ENCODE data around the gene CASK.

The CASK gene

GRCh38 chrX:41827886-41828285, 95.5 kb downstream of the CASK start:
- no peak for DNase-seq (ENCODE audit: low read depth)

- no peak for DNase-seq (ENCODE audit: low read depth)
These were observed 97.6 kb downstream of the CASK start for GRCh38 chrX:41825796-41826195.

DNA sequence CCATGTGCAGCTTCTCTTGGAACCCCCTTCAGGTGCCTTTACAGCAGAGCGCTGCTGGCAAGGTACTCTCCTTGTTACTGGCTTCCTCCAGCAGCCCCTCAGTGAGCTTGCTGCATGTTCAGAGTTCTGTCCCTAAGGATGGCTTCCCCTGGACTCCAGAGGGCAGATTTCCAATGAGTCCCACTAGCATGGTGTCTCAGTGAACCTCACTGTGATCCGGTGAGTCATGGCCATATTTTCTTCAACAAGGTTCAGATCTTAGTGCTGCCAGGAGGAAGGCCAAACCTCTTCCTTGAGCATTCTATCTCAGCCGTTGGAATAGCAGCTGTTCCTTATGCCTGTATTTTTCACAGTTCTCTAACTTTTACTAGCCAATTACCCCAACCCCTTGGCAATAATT, 98.8 kb downstream of the CASK start:
- no peak for DNase-seq (ENCODE audit: low read depth)

- no peak for DNase-seq (ENCODE audit: low read depth)
These were observed 100.0 kb downstream of the CASK start for GRCh38 chrX:41823402-41823801.

GRCh38 chrX:41822892-41823291, 100.5 kb downstream of the CASK start:
- DNase-seq (ENCODE audit: low read depth): no peak

DNA sequence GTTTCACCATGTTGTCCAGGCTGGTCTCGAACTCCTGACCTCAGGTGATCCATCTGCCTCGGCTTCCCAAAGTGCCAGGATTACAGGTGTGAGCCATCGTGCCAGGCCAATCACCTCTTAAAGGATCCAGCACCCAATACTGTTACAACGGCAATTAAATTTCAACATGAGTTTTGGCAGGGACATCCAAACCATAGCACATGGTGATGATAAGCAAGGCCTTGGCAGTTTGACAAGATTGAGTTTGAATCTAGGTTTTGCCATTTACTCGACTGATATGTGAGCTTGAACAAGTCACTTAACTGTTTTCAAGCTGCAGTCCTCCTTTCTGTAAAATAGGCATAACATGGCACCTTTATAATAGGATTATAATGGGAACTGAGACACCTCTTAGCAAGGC, 115.3 kb downstream of the CASK start:
- DNase-seq (ENCODE audit: low read depth): no peak

GRCh38 chrX:41802958-41803357, 120.4 kb downstream of the CASK start:
- DNase-seq (ENCODE audit: low read depth): no peak

DNA sequence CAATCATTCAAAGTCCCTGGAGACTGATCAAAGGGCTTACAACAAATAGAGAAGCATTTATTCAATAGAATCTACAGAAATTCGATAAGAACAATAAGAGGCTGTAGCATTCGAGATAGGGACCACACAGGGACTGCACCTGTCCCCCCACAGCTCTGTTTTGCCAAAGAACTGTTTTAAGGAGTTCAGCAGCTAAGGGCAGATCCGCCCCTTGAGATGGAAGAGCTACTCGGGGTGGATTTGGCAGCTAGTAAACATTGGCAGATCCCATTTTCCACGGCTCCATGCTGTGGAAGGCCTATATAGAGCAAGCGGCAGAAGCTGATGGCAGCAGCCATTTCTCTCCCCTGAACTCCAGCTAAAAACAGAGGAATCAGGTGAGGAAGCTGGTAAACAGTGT, 123.7 kb downstream of the CASK start:
- no peak for DNase-seq (ENCODE audit: low read depth)

DNA sequence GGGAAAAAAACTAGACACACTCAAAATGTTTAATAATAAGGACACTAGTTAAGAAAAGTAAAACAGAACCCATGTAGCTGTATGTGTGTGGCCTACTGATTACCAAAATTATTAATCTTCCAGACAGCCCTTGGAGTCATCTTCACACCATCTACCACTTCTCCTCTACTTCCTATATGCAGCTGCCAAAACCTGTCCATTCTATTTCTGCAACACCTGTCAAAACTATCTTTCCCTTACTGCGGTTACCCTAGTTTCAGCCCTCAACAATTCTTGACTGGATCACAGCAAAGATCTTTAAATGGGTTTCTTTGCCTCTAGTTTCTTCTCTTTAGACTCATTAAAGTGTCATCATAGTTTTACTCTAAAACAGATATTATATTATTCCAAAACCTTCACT, 126.8 kb downstream of the CASK start:
- no peak for DNase-seq (ENCODE audit: low read depth)

- DNase-seq (ENCODE audit: low read depth): no peak
These were observed 127.3 kb downstream of the CASK start for GRCh38 chrX:41796046-41796445.

DNA sequence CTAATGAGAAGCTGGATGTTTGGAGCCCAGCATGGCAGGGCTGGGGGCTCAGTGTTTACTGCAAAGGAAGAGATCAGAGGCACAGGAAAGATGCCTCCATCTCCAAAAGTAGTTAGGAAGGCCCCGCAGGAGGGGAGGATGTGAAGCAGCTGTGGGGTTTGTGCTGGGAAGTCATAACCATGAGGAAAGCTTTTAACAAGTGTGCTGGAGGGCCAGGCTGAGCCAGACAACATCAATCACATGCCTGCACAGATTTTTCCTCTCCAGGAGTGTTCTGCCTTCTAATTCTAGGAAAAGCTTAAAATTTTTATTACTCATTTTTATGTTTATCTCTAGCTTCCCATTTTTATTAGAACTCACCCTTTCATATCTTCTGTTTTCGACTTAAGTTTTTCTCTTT, 134.0 kb downstream of the CASK start:
- no peak for DNase-seq (ENCODE audit: low read depth)

DNA sequence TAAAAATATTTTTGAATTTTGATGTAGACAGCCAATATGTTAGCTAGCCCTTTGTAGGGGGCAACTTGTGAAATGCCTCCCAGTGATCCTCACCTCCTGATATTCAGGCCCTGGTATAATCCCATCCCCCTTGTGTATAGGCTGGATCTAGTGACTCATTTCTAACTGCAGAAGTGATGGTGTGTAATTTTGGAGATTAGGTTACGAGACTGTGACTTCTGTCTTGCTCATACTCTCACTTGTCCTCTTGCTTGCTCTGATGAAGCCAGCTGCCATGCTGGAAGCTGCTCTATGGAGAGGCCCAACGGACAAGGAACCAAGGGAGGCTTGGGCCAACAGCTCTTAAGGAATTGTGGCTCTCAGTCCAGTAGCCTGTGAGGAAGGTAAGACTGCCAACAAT, 137.7 kb downstream of the CASK start:
- DNase-seq (ENCODE audit: low read depth): no peak

DNA sequence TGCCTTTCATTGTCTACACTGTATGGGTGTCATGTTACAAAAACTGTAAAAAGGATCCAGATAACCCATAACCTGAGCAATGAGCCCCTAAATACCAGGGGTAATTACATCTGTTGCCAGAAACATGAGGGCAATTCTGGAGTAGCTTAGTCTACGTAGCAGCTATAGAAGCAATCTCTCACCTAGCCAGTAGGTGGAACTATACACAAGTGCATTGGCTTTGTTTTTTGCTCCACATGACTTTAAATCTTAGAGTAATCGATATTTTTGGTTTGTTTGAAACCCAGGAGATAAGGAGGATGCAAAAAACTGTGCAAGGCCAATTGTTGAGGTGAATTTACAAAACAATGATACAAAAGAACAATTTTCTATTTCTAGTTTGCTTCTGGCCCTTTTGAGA, 141.9 kb downstream of the CASK start:
- no peak for DNase-seq (ENCODE audit: low read depth)

DNA sequence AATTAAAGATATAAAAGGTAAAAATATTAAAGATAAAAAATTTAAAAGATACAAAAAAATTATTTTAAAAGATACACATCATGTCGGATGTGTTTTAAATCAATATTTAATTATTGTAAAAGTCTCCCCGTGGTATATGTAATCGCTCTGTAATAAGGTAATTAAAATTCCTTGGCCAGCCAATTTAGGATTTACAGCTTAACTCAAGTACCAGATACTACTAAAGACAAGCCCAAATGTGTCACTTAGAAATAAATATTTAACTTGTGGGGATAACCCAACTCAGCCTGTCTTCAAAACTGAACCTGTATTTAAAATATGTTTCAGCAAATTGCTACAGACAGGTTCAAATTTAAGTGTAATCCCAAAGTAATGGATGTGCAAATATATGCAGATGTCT, 143.4 kb downstream of the CASK start:
- DNase-seq (ENCODE audit: low read depth): no peak

GRCh38 chrX:41779030-41779564, 144.3 kb downstream of the CASK start:
- no peak for DNase-seq (ENCODE audit: low read depth)

DNA sequence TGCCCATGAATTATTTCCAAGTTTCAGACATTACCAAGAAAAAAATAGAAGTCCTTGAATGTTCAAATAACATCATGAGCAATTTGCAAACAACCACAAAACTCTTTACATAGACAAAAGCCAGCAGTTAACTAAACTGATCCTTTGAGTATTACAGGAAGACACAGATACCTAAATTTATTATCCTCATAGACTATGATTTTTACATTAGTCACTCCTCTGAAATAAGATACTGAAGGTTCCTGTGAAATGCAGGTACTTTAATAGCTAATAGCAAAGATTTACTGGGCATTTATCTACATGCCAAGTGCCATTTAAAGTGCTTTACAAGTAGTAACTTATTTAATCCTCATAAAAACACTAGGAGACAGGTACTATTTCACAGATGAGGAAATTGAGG, 161.7 kb downstream of the CASK start:
- no peak for DNase-seq (ENCODE audit: low read depth)

DNA sequence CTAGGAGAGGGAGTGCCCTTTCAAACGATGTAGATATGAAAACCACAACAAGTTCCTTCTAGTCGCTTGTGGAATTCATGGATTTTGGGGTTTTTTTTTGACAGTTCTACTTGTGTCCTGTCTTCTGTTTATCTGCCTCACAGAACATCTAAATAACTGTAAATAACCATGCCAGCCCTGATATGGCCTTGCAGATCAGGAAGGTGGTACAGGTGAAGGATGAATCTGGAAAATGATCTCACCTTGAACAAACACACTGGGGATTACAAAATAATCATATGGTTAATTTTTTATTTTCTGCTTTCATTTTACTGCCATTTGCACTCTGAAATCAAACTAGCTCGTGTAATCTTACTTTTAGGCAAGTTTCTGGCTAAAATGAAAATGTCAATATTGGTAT, 162.2 kb downstream of the CASK start:
- no peak for DNase-seq (ENCODE audit: low read depth)

- DNase-seq (ENCODE audit: low read depth): no peak
These were observed 163.5 kb downstream of the CASK start for GRCh38 chrX:41759817-41760216.

DNA sequence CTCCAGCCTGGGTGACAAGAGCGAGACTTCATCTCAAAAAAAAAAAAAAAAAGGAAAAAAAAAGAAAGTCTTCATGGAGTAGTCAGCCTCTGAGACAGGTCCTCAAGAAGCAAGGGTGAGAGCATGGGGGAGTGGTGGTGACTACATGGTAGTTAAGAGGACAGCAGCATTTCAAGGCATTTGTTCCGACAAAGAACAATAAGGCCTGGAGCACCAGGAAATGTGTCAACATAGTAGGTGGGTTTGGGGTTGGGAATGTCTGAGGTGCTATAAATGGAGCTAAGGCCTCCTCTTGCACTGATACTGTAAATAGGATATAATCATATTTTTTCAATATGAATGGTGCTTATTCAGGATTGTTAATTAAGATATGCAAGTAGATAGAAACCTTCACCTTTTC, 165.0 kb downstream of the CASK start:
- DNase-seq (ENCODE audit: low read depth): no peak

DNA sequence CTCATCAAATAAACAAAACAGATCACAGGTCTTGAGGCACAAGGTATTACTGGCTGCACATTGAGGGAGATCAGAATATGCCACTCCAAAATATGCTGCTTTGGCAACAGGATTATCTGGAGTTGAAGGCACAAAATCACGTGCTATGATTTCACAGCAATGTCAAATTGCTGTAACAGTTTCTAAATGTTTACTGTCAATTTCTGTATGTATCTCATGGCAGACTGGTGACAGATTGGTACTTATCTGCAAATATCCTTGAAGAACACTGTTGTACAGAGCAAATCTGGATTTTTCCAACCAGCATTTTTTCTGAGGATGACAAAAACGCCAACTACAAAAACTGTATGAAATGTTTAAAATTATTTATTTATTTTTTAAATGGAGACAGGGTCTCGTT, 172.6 kb downstream of the CASK start:
- no peak for DNase-seq (ENCODE audit: low read depth)

- DNase-seq (ENCODE audit: low read depth): no peak
These were observed 183.5 kb downstream of the CASK start for GRCh38 chrX:41739871-41740270.

GRCh38 chrX:41737065-41737464, 186.3 kb downstream of the CASK start:
- no peak for DNase-seq (ENCODE audit: low read depth)

- DNase-seq (ENCODE audit: low read depth): no peak
These were observed 188.8 kb downstream of the CASK start for GRCh38 chrX:41734530-41734929.

DNA sequence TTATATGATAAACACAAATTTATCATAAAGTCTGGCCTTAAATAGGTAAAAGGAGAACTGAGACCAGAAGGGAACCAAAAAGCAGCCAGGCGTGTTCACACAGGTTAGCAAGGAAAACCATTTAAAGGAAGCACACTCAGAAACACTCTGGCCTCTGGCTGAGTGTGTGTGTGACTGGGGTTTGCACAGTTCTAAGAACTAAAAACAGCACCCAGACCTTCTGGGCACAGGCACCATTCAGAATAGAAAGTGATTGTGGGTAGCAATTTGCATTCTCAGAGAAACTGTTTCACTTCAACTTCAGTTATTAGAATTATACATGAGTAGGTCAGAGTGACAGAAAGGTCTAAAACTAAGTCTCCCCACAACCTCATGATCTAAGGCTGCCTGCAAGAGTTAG, 189.4 kb downstream of the CASK start:
- DNase-seq (ENCODE audit: low read depth): no peak

- DNase-seq (ENCODE audit: low read depth): no peak
These were observed 191.1 kb downstream of the CASK start for GRCh38 chrX:41732260-41732659.

Measured in stimulated activated CD8-positive, alpha-beta memory T cell treated with anti-CD3 and anti-CD28 coated beads, Interleukin-7, amount 100 ng/mL, for 24 hours (primary cell).